IMR-90 (cell line): ENCODE measurements around the gene HRH4. TPM values are rescaled to one million over a fixed set of nuclear protein-coding genes. Genes with fewer than 3 reads are reported as not detected.
A peak's percentile ranks its signal among the peaks of the same experiment; 100 is the strongest.

Experiments
- ATAC-seq: fragments of 200-7000 bp; cut with Tn5 transposase; 2 replicates; pipeline ENCODE4 v1.9.1; 2020; ENCODE audit warnings: low read depth, mild to moderate bottlenecking, moderate library complexity
- BruUV-seq: library from RNA; stranded (reverse); fragments of 400-500 nt; replicated peaks from 2 replicates; lab custom pipeline; 2021; lab: Mats Ljungman, UMichigan
- CTCF ChIA-PET: fragments of 300-600 bp; formaldehyde crosslinking; extraction: SDS; loops from one replicate; lab custom pipeline; 2021; ENCODE audit warnings: antibody characterized with exemption; lab: Yijun Ruan, JAX
- POLR2A ChIA-PET: fragments of 300-600 bp; sonication (Branson Sonifier 250); formaldehyde crosslinking; loops from one replicate; lab custom pipeline; 2022; ENCODE audit warnings: antibody characterized with exemption; ENCODE audit not compliant: unreplicated experiment; lab: Charles Lee
- DNase-seq: peaks from one replicate; pipeline ENCODE4 v3.0.0; 2013
- H2AFZ ChIP-seq: replicated peaks from 2 replicates; pipeline ENCODE3; 2013; ENCODE audit warnings: low read length, mild to moderate bottlenecking; ENCODE audit not compliant: poor library complexity
- H2AK5ac ChIP-seq: 2 replicates; pipeline ENCODE4 v1.6.1; 2013; ENCODE audit warnings: low read depth, low read length, inconsistent platforms
- H2AK9ac ChIP-seq: replicated peaks from 2 replicates; pipeline ENCODE3; 2013; ENCODE audit warnings: mild to moderate bottlenecking, low read depth, low read length, moderate library complexity; ENCODE audit not compliant: poor library complexity
- H2BK120ac ChIP-seq: 2 replicates; pipeline ENCODE4 v1.6.1; 2013; ENCODE audit warnings: low read depth, low read length, inconsistent platforms
- H2BK15ac ChIP-seq: 3 replicates; pipeline ENCODE4 v1.6.1; 2013; ENCODE audit warnings: low read depth, low read length, inconsistent platforms
- H2BK20ac ChIP-seq: 2 replicates; pipeline ENCODE4 v1.6.1; 2013; ENCODE audit warnings: low read depth, mild to moderate bottlenecking, inconsistent platforms, low read length, moderate library complexity
- H2BK5ac ChIP-seq: 2 replicates; pipeline ENCODE4 v1.6.1; 2013; ENCODE audit warnings: mild to moderate bottlenecking, low read depth, low read length, inconsistent platforms; ENCODE audit not compliant: poor library complexity, severe bottlenecking
- H3K14ac ChIP-seq: replicated peaks from 2 replicates; pipeline ENCODE4 v1.6.1; 2013; ENCODE audit warnings: low read depth, low read length, inconsistent platforms
- H3K18ac ChIP-seq: 2 replicates; pipeline ENCODE4 v1.6.1; 2013; ENCODE audit warnings: low read depth, low read length, control low read depth
- H3K23ac ChIP-seq: 2 replicates; pipeline ENCODE4 v1.6.1; 2013; ENCODE audit warnings: low read depth, low read length, inconsistent platforms
- H3K27ac ChIP-seq: 2 replicates; pipeline ENCODE4 v1.5.1; 2013; ENCODE audit warnings: mild to moderate bottlenecking, control low read depth, low read length; ENCODE audit not compliant: insufficient read depth
- H3K27me3 ChIP-seq: 2 replicates; pipeline ENCODE4 v1.6.1; 2013; ENCODE audit warnings: low read length; ENCODE audit not compliant: control insufficient read depth, insufficient read depth
- H3K36me3 ChIP-seq: 2 replicates; pipeline ENCODE4 v1.6.1; 2013; ENCODE audit warnings: low read length, mixed read lengths; ENCODE audit not compliant: control insufficient read depth, insufficient read depth
- H3K4ac ChIP-seq: 2 replicates; pipeline ENCODE4 v1.6.1; 2013; ENCODE audit warnings: low read depth, low read length, inconsistent platforms
- H3K4me1 ChIP-seq: 2 replicates; pipeline ENCODE4 v1.6.1; 2013; ENCODE audit warnings: low read length, mixed read lengths; ENCODE audit not compliant: control insufficient read depth, insufficient read depth
- H3K4me2 ChIP-seq: 2 replicates; pipeline ENCODE4 v1.6.1; 2013; ENCODE audit warnings: low read depth, mild to moderate bottlenecking, control low read depth, low read length, moderate library complexity
- H3K4me3 ChIP-seq: 2 replicates; pipeline ENCODE4 v1.5.1; 2013; ENCODE audit warnings: low read depth, mild to moderate bottlenecking, control low read depth, low read length, moderate library complexity; ENCODE audit not compliant: insufficient read depth
- H3K56ac ChIP-seq: 2 replicates; pipeline ENCODE4 v1.6.1; 2013; ENCODE audit warnings: low read length, inconsistent platforms; ENCODE audit not compliant: insufficient read depth; ENCODE audit errors: extremely low read depth
- H3K79me1 ChIP-seq, 2 experiments: 2 replicates each; pipeline ENCODE4 v1.6.1; 2013; ENCODE audit warnings: low read length in 2 of 2, inconsistent platforms in 1 of 2, low read depth in 1 of 2
- H3K9ac ChIP-seq: 2 replicates; pipeline ENCODE4 v1.6.1; 2013; ENCODE audit warnings: low read depth, low read length, control low read depth
- H3K9me1 ChIP-seq: 2 replicates; pipeline ENCODE4 v1.6.1; 2013; ENCODE audit warnings: low read length, inconsistent platforms; ENCODE audit not compliant: insufficient read depth
- H3K9me3 ChIP-seq: 2 replicates; pipeline ENCODE4 v1.6.1; 2013; ENCODE audit warnings: low read length; ENCODE audit not compliant: control insufficient read depth, insufficient read depth
- H4K20me1 ChIP-seq: 2 replicates; pipeline ENCODE4 v1.6.1; 2013; ENCODE audit warnings: low read length, inconsistent platforms; ENCODE audit not compliant: insufficient read depth
- H4K5ac ChIP-seq: 2 replicates; pipeline ENCODE4 v1.6.1; 2013; ENCODE audit warnings: mild to moderate bottlenecking, low read depth, low read length, control low read depth
- H4K8ac ChIP-seq, 2 experiments: 2 replicates each; pipeline ENCODE4 v1.6.1; 2013; ENCODE audit warnings: low read depth in 2 of 2, low read length in 2 of 2, control low read depth in 1 of 2, inconsistent platforms in 1 of 2
- H4K91ac ChIP-seq: 2 replicates; pipeline ENCODE4 v1.6.1; 2013; ENCODE audit warnings: low read depth, low read length, inconsistent platforms; ENCODE audit not compliant: insufficient read depth
- BHLHE40 ChIP-seq: fragments of 150-350 bp; IDR thresholded peaks from 2 replicates; pipeline ENCODE4 v1.6.1; 2016; ENCODE audit warnings: mild to moderate bottlenecking, low read depth, low read length
- CEBPB ChIP-seq: IDR thresholded peaks from 2 replicates; pipeline ENCODE4 v1.6.1; 2012; ENCODE audit warnings: low read depth, low read length, improper control_type of control experiment
- CHD1 ChIP-seq: IDR thresholded peaks from 2 replicates; pipeline ENCODE4 v1.6.1; 2012; ENCODE audit warnings: low read depth, low read length, improper control_type of control experiment
- FOS ChIP-seq: fragments of 150-350 bp; IDR thresholded peaks from 2 replicates; pipeline ENCODE4 v1.6.1; 2016; ENCODE audit warnings: low read depth, low read length
- MAFK ChIP-seq: IDR thresholded peaks from 2 replicates; pipeline ENCODE4 v1.6.1; 2012; ENCODE audit warnings: low read depth, low read length, improper control_type of control experiment
- MAZ ChIP-seq: IDR thresholded peaks from 2 replicates; pipeline ENCODE4 v1.6.1; 2012; ENCODE audit warnings: low read depth, mild to moderate bottlenecking, low read length, improper control_type of control experiment, moderate library complexity, borderline replicate concordance
- MXI1 ChIP-seq: IDR thresholded peaks from 2 replicates; pipeline ENCODE4 v1.6.1; 2012; ENCODE audit warnings: low read depth, mild to moderate bottlenecking, low read length, moderate library complexity, borderline replicate concordance
- NFE2L2 ChIP-seq: fragments of 150-350 bp; IDR thresholded peaks from 2 replicates; pipeline ENCODE4 v1.6.1; 2016; ENCODE audit warnings: low read depth, mild to moderate bottlenecking, low read length
- POLR2A ChIP-seq: IDR thresholded peaks from 2 replicates; pipeline ENCODE4 v1.6.1; 2012; ENCODE audit warnings: mild to moderate bottlenecking, low read depth, low read length
- RAD21 ChIP-seq: IDR thresholded peaks from 2 replicates; pipeline ENCODE4 v1.6.1; 2012; ENCODE audit warnings: low read length, improper control_type of control experiment
- RCOR1 ChIP-seq: IDR thresholded peaks from 2 replicates; pipeline ENCODE4 v1.6.1; 2012; ENCODE audit warnings: mild to moderate bottlenecking, low read length, improper control_type of control experiment; ENCODE audit not compliant: insufficient replicate concordance
- RFX5 ChIP-seq: IDR thresholded peaks from 2 replicates; pipeline ENCODE4 v1.8.0; 2012; ENCODE audit warnings: low read depth, mild to moderate bottlenecking, low read length, moderate library complexity
- SMC3 ChIP-seq: fragments of 150-350 bp; IDR thresholded peaks from 2 replicates; pipeline ENCODE4 v1.6.1; 2016; ENCODE audit warnings: low read depth, mild to moderate bottlenecking, antibody characterized with exemption, low read length, moderate library complexity
- USF2 ChIP-seq: fragments of 150-350 bp; IDR thresholded peaks from 2 replicates; pipeline ENCODE4 v1.6.1; 2017; ENCODE audit warnings: mild to moderate bottlenecking, antibody characterized with exemption, low read length, low read depth
- WGBS, 2 experiments: methylation state at CpG; one replicate each; pipeline versions ENCODE4 v1.1.5 to v1.1.7; 2013; ENCODE audit warnings: missing lambda C conversion rate in 2 of 2; ENCODE audit not compliant: insufficient read length in 1 of 2; ENCODE audit errors: extremely low coverage in 2 of 2; 5-methylcytosine and 5-hydroxymethylcytosine counted together
- dilution Hi-C: fragments of 300-500 bp; cut with HindIII; formaldehyde crosslinking; loops from one replicate; pipeline ENCODE4 v1.14.3; 2018; ENCODE audit warnings: low sequenced_read_pairs; ENCODE audit not compliant: unreplicated experiment
- in situ Hi-C: fragments of 300-500 bp; cut with MboI; formaldehyde crosslinking; loops from 3 replicates; pipeline ENCODE4 v1.14.3; 2019; ENCODE audit warnings: low sequenced_read_pairs, inconsistent platforms, mixed read lengths
- intact Hi-C: fragments of 100-400 bp; cut with micrococcal nuclease; formaldehyde crosslinking; loops from 2 replicates; pipeline ENCODE4 v1.10.0; 2022
- polyA plus RNA-seq, 3 experiments: library from polyadenylated mRNA; depleted of rRNA; stranded (reverse); fragments of >200 nt; gene quantifications; 2 replicates each; pipeline ENCODE4 v1.2.3, GENCODE V29; 2012; ENCODE audit warnings: low replicate concordance in 1 of 3
- total RNA-seq: library from RNA; depleted of rRNA; stranded (reverse); fragments of >200 nt; gene quantifications from 2 replicates; pipeline ENCODE4 v1.2.3, GENCODE V29; 2012
- TF ChIP-seq, protein P1 (sequence below): conservative IDR thresholded peaks from 2 replicates; pipeline ENCODE4 v1.5.1; 2012; ENCODE audit warnings: mild to moderate bottlenecking, low read depth, low read length, improper control_type of control experiment
- TF ChIP-seq, protein P2 (sequence below): fragments of 150-350 bp; IDR thresholded peaks from 2 replicates; pipeline ENCODE4 v1.6.1; 2016; ENCODE audit warnings: low read depth, mild to moderate bottlenecking, low read length, moderate library complexity, borderline replicate concordance

Gene HRH4
- total and polyA plus RNA-seq, 2 of the 4 experiments (the other 2 are of a cell fraction) = not detected

DNA sequence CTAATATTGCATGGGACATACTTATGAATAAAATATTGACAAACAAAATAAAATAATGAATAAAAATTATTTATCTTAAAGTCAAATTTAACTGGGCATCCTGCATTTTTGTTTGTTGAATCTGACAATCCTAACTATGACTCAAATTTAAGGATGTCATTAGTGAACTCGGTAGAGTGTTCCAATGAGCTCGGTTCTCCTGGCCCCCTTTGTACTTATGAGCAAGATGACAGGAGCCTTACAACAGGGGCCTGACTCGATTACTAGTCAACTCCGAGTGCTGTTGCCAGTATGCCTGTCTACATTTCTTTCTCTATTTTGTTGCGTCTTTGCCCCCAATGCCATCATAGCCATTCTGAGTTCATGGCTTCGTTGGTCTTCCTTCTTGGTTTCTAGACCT is 40.3 kb downstream of the HRH4 start:
- no peak for ATAC-seq
- Histone ChIP-seq H2BK5ac (no peak overlapping the region), H4K91ac (no peak overlapping the region), H2BK15ac (no peak overlapping the region), H2AK5ac (no peak overlapping the region), H3K9ac (no peak overlapping the region), H3K14ac (no peak overlapping the region), H3K4me1 (peaks cover 5% of the 10 kb centered on the region), H3K9me3 (no peaks in the 10 kb centered on the region), H2BK20ac (no peak overlapping the region), H3K9me1 (no peaks in the 10 kb centered on the region), H2BK120ac (no peak overlapping the region), H3K23ac (no peak overlapping the region), H4K5ac (no peak overlapping the region), H2AFZ (no peak overlapping the region), H3K4me3 (no peak overlapping the region), H3K4ac (no peak overlapping the region), H4K20me1 (no peaks in the 10 kb centered on the region), H3K4me2 (no peak overlapping the region), H3K36me3 (no peaks in the 10 kb centered on the region), H3K56ac (no peak overlapping the region), H4K8ac (no peak overlapping the region), H3K18ac (no peak overlapping the region), H3K27me3 (peaks cover 5% of the 10 kb centered on the region; the same call in 1 of the 2 replicates), H3K79me1 (no peaks in the 10 kb centered on the region), H2AK9ac (no peak overlapping the region), H3K27ac (no peak overlapping the region)
- TF ChIP-seq MAZ (no peak), FOS (no peak), MAFK (no peak), RAD21 (no peak), RFX5 (no peak), NFE2L2 (no peak), RCOR1 (no peak), SMC3 (no peak), BHLHE40 (no peak), CHD1 (no peak), USF2 (no peak), POLR2A (no peak), CEBPB (no peak), MXI1 (no peak)
- TF ChIP-seq, protein P1, sequence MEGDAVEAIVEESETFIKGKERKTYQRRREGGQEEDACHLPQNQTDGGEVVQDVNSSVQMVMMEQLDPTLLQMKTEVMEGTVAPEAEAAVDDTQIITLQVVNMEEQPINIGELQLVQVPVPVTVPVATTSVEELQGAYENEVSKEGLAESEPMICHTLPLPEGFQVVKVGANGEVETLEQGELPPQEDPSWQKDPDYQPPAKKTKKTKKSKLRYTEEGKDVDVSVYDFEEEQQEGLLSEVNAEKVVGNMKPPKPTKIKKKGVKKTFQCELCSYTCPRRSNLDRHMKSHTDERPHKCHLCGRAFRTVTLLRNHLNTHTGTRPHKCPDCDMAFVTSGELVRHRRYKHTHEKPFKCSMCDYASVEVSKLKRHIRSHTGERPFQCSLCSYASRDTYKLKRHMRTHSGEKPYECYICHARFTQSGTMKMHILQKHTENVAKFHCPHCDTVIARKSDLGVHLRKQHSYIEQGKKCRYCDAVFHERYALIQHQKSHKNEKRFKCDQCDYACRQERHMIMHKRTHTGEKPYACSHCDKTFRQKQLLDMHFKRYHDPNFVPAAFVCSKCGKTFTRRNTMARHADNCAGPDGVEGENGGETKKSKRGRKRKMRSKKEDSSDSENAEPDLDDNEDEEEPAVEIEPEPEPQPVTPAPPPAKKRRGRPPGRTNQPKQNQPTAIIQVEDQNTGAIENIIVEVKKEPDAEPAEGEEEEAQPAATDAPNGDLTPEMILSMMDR = no peak
- TF ChIP-seq, protein P2, sequence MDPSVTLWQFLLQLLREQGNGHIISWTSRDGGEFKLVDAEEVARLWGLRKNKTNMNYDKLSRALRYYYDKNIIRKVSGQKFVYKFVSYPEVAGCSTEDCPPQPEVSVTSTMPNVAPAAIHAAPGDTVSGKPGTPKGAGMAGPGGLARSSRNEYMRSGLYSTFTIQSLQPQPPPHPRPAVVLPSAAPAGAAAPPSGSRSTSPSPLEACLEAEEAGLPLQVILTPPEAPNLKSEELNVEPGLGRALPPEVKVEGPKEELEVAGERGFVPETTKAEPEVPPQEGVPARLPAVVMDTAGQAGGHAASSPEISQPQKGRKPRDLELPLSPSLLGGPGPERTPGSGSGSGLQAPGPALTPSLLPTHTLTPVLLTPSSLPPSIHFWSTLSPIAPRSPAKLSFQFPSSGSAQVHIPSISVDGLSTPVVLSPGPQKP = no peak
- intact Hi-C loops = no loop called here
- ChIA-PET POLR2A (no interaction called here), CTCF (no interaction called here)
- BruUV-seq = no TSS peak
- WGBS, 2 experiments = 80% methylated on average over 2 of the region's 6 CpGs; no CpG with 5 or more reads in 1 of the 2 experiments
- in situ Hi-C loops = no loop called here
- DNase-seq = peak; percentile 16
- dilution Hi-C loops = no loop called here
